ENCODE data around the gene UBAP1L.
"Not testable (repeated sequence)": the region's sequence is repeated elsewhere in the genome, so short reads cannot be mapped to it uniquely, and the experiment has no call there.

The UBAP1L gene

DNA sequence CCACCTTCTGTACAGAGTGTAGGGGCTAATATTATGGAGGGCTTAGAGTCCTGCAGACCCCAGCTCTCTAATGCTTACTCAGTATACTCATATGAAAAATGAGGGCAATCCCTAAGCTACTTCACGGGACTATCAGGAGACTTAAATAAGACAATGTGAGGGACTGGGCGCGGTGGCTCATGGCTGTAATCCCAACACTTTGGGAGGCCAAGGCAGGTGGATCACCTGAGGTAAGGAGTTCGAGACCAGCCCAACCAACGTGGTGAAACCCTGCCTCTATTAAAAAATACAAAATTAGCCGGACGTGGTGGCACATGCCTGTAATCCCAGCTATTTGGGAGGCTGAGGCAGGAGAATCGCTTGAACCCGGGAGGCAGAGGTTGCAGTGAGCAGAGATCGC is 15.2 kb downstream of the UBAP1L start:
- not testable (repeated sequence) for DNase-seq (ENCODE audit: low read depth in 2 of 2)

GRCh38 chr15:65099336-65099735 is 15.7 kb downstream of the UBAP1L start:
- no peak for DNase-seq (ENCODE audit: low read depth in 2 of 2)

- no peak for DNase-seq (ENCODE audit: low read depth in 2 of 2)
Measured at GRCh38 chr15:65097651-65098263, 17.2 kb downstream of the UBAP1L start.

DNA sequence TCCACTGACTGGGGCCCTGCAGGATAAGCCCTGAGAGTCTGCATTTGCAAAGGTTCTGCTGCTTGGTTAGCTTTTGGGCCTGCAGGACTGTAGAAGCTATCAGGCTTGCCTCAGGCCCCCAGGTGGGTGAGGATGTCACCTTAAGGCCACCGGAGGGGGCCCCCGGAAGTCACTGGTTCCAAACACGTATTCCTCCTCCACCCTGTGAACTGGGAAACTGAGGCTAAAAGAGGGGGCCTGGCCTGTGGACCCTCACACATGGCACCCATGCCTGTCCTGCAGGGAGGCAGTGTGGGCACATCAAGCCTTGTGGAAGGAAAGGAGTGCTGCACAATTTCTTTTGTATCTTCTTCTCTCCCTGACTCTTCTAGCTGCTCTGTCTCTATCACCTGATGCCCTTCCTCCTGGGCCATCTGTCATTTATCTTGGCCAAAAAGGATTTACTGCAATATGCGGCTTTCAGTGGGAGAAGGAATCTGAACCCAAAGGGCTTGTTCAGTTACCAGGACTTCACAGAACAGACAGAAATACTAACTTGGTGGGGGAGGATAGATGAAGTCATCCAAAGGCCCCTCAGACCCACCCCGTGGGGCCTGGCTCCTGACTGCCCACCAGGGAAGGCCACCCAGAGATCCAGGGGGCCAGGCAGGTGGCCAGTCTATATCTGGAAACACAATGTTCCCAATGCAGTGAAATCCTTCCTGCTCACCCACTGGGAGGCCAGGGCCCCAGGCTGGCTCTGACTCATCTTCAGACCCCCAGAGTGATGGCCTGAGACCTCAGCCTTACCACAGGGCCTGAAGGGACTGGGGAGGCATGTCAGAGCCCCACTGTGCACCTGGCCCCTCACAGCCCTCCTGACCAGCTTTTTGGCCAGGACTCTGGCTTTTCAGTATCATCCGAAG is 18.3 kb downstream of the UBAP1L start:
- no peak for DNase-seq (ENCODE audit: low read depth in 2 of 2)

DNA sequence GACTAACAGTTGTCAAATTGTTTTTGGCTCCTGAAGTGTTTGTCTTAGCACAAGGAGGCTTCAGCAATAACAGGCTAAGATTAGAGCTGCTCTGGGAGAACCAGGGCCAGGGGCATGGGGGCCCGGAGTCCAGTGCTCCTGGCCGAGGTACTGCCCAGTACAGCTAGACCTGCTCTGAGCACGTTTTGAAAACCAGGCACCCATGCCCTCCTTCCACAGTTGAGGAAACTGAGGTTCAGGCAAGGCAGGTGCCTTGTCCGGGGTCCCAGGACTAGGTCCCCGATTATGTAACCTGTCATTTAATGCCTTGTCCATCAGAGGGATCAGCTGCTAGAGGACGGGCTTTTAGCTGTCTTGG is 19.3 kb downstream of the UBAP1L start:
- DNase-seq (ENCODE audit: low read depth in 2 of 2), result no peak

GRCh38 chr15:65095011-65095746 is 19.8 kb downstream of the UBAP1L start:
- DNase-seq (ENCODE audit: low read depth in 2 of 2), result no peak

DNA sequence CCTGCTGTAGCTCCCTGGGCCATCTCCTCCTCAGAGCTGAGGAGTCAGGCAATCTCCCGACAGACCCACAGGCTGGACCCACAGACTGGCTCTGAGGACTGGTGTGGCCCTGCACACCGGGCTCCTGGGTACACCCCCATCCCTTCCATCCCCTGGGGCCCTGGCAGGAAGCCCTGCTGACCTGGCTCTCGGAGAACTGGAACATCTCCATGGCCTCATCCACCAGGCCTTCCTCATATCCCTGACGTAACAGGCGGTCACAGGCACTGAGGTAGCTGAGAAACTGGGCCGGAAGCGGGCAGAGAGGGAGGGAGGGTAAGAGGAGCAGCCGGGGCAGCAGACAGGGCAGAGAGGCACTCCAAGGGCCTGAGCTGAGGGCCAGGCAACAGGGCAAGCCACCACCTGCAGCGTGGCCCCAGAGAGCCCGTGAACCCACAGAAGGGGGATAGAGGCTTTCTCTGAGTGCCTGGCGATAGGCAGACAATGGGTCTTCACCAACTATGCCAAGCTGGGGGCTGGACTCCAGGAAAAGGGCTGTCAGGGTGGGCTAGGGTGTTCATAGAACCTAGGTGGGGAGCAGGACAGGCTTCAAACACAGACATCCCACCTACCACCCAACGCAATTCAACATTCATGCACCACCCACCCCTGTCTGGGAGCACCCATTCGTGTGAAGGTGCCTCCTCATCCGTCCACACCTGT is 20.6 kb downstream of the UBAP1L start:
- no peak for DNase-seq (ENCODE audit: low read depth in 2 of 2)

DNA sequence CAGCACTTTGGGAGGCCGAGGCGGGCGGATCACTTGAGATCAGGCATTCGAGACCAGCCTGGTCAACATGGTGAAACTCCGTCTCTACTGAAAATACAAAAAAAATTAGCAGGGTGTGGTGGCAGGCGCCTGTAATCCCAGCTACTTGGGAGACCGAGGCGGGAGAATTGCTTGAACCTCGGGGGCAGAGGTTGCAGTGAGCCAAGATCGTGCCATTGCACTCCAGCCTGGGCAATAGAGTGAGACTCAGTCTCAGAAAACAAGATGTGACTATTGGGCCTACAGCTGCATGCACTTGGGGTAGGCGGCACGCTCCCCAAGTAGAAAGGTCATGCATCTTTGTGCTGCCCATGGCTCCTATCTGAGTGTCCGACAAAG is 21.2 kb downstream of the UBAP1L start:
- DNase-seq (ENCODE audit: low read depth in 2 of 2), result not testable (repeated sequence)

GRCh38 chr15:65092911-65093792 is 21.8 kb downstream of the UBAP1L start:
- DNase-seq (ENCODE audit: low read depth in 2 of 2), result no peak

DNA sequence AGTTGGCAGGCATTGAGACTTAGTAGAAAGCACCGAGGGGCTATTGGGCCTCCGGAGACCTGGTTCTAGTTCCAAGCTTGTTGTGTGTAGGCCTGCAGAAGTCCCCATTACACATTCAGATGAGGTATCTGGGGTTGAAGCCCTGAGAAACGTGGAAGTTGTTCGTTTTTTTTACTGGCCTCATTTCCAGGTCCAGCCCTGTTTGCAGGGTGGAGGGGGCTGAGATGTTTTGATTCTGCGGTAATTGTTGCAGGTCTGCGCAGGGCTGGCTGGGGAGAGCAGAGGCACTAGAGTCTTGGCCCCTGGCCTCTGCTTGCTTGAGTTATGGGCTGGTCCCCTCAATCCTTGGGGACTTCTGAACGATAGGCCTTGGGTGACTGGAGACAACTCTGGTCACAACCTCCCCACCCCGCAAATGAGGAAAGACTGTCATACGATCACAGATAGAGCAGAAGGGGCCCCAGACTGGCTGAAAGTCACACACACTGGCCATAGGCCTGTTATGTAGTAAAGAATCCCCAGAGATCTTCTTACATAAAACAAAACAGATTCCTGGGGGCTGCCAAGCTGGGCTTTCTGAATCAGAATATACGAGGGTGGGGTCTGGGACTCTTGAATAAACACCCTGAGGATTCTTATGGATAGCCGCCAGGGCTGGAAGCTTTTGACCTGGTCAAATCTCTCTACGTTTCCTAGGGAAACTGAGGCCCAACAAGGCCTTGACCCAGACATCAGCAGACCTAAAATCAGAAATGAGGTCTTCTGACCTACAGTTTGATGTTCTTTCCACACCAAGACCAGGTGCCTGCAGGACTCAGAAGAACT is 22.8 kb downstream of the UBAP1L start:
- DNase-seq (ENCODE audit: low read depth in 2 of 2), result no peak

DNA sequence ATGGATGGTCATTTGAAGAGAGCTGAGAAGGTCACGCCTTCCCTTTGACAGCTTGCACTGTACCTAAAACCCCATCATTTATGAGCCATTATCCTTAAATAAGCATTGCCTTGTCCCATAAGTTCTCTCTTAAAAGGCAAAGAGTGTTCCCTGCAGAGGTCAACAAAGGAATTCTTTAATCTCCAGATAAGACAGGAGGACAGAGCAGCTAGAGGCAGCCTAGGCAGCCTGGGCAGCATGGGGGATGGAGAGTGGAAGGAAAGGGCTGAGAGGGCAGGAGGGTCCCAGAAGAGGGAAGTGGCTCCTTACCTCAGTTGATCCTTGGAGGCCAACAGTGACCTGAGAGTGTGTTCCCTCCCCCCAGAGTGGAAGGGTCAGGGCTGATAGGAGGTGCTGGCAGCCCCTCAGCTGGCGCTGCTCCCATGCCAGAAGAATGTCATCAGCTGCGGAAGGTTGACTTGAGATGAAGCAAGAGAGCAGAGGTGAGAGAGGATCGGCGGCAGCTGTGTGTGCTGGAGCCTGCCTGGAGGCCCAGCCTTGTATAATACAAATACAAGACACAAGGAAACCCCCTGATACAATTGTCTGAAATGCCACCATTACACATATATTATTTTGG is 25.7 kb downstream of the UBAP1L start:
- no peak for DNase-seq (ENCODE audit: low read depth in 2 of 2)

- no peak for DNase-seq (ENCODE audit: low read depth in 2 of 2)
Measured at GRCh38 chr15:65088643-65089021, 26.4 kb downstream of the UBAP1L start.

DNA sequence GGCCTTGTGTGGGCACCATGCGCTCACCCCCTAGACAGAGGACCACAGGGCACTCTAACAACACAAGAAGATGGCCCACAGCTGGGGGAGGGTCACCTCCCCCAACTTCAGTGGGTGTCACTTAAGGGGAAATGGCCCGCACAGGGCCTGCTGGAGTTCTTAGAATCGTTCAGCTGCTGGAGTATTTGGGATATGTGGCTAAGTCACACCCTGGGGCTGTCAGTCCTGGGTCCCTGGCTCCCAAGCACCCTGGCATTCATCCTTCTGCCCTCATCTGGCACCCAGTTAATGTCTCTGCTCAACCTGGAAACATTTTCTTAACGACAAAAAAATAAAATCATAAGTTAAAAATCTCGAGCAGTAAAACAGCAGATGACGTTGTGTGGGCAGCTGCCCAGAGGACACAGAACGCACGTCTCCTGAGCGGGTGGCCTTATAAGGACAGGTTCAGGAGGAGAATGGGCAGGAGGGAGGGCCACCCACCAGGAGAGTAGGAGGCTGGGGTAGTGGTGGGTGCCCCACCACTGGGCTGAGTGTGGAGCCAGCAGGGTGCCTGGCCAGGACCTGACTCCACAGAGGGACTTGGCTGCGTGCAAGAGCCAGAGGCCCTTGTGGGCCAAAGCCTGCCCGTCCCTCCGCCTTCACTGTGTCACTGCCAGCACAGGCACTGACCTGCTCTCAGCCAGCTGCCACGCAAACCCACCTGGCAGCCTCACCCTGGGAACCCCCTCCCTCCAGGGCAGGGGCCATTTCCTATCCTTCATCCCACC is 26.9 kb downstream of the UBAP1L start:
- no peak for DNase-seq (ENCODE audit: low read depth in 2 of 2)

- no peak for DNase-seq (ENCODE audit: low read depth in 2 of 2)
Measured at GRCh38 chr15:65087411-65087810, 27.6 kb downstream of the UBAP1L start.

DNA sequence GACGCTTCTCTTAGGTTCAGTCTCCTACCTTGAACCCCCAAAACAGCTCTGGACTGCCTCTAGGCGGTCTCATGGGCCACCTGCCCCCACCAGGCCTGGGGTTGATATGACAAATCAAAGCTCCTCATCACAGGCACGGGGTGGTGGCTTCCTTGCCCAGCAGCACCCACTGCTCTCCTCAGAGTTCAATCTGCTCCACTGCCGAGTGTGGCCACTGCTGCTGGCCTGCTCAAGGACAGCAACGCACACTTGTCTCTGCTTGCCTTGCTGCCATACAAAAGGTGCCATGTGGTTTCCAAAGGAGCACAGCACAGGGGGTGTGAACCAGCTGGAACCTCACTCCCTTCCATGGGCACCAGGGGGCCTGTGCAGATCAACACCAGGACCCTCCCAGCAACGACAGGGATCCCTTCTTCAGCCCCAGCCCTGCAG is 28.3 kb downstream of the UBAP1L start:
- no peak for DNase-seq (ENCODE audit: low read depth in 2 of 2)

GRCh38 chr15:65085990-65086679 is 28.9 kb downstream of the UBAP1L start:
- DNase-seq (ENCODE audit: low read depth in 2 of 2), result no peak

- no peak for DNase-seq (ENCODE audit: low read depth in 2 of 2)
Measured at GRCh38 chr15:65085207-65085753, 29.7 kb downstream of the UBAP1L start.

Measured in activated CD8-positive, alpha-beta memory T cell treated with anti-CD3 and anti-CD28 coated beads for 4 hours (primary cell).